NB4 (cell line): Measurements from ENCODE around the gene CNTN4.

Experiments
- CTCF ChIP-seq: IDR thresholded peaks from one replicate; pipeline ENCODE4 v1.5.1; 2012; ENCODE audit warnings: low read depth, low read length
- MYC ChIP-seq: IDR thresholded peaks from 2 replicates; pipeline ENCODE4 v1.6.1; 2011; ENCODE audit warnings: low read depth, low read length
- POLR2A ChIP-seq: IDR thresholded peaks from 2 replicates; pipeline ENCODE4 v1.6.1; 2011; ENCODE audit warnings: mild to moderate bottlenecking; ENCODE audit not compliant: insufficient read length; ENCODE audit errors: extremely low read depth

- TF ChIP-seq POLR2A (no peak), CTCF (no peak), MYC (no peak)
These were observed 578.8 kb downstream of the CNTN4 start for GRCh38 chr3:2677501-2677900.
